GM18520 (cell line): Measurements from ENCODE around the gene LCE3B.

ENCODE experiments used
- ATAC-seq: cut with Tn5 transposase; IDR thresholded peaks from one replicate; pipeline ENCODE4 v1.9.1; 2021; ENCODE audit not compliant: unreplicated experiment

Gene LCE3B

DNA sequence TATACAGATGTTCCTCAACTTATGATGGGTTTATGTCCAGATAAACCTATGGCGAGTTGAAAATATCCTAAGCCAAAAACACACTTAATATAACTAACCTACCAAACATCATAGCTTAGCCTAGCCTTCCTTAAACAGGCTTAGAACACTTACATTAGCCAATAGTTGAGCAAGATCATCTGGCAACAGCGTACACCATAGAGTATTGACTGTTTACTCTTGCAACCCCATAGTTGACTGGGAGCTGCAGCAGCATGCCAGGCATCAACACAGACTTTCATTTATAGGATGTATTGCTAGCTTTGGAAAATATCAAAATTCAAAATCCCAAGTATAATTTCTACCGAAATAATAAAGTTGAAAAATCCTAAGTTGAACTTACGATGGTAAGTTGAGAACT is 44.1 kb downstream of the LCE3B start:
- no peak for ATAC-seq

DNA sequence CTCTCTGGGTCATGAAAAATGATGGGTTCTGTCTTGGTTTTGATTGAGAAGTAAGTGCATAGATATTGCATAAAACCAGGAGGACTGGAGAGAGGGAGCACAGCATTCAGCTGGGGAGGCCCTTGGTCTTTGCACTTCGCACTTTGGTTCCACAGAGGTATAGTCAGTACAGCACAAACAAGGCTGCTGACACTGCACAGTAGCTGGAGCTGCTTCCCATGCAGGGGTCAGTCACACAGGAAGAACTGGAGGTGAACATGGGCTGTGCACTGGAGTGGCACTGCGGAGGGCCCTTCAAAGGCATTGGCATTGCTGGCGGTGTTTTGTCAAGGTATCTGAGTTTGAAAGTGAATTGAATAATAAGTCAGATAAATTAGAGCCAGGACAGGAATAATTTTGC is 45.0 kb downstream of the LCE3B start:
- no peak for ATAC-seq

DNA sequence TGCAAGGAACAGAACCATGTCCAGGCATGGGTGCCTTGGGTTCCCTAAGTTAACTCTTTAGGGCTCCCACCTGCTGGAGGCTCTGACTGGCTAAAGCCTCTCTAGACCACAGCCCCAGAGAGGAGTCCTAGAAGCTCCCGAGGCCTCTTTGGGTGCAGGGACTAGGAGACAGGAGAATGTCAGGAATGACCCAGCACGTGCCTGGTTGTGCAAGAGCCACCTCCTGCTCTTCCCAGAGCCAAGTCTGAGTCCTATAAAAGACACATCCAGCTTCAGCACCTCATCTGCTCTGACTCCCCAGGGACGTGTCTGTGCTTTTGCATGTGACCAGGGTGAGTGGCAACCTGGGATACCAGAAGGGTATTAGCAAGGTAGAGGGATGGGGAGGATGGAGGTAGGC is 49.5 kb downstream of the LCE3B start, which contains the start of gene LCE2D:
Gene LCE2D (plus strand): TSS at position 283 of the 400 bp plus-strand sequence. CDS start 726 bp downstream, outside the sequence.
- no peak for ATAC-seq
